COLO829 (cell line): ENCODE measurements around the gene GLB1L.

Experiments
- DNase-seq: peaks from one replicate; pipeline ENCODE4 v3.0.0; 2012; ENCODE audit warnings: low spot score

The GLB1L gene

GRCh38 chr2:219221957-219222518, 23.2 kb downstream of the GLB1L start:
- no peak for DNase-seq

- DNase-seq: no peak
Observed at GRCh38 chr2:219220652-219221402, 24.4 kb downstream of the GLB1L start.

- no peak for DNase-seq
Observed at GRCh38 chr2:219219784-219220532, 25.3 kb downstream of the GLB1L start.

GRCh38 chr2:219218732-219219701, 26.2 kb downstream of the GLB1L start, which contains the start of gene ABCB6:
TSS of gene ABCB6 (minus strand) at chr2:219218958. CDS start at chr2:219218673, 285 bp downstream.
- peak; percentile 94 for DNase-seq

GRCh38 chr2:219218217-219218731, 27.0 kb downstream of the GLB1L start:
- peak; percentile 55 for DNase-seq

GRCh38 chr2:219216535-219216915, 28.7 kb downstream of the GLB1L start:
- DNase-seq: no peak

- DNase-seq: no peak
Observed at GRCh38 chr2:219215871-219216534, 29.2 kb downstream of the GLB1L start.

GRCh38 chr2:219214786-219215185, 30.5 kb downstream of the GLB1L start:
- no peak for DNase-seq

GRCh38 chr2:219214141-219214540, 31.1 kb downstream of the GLB1L start:
- DNase-seq: no peak

- no peak for DNase-seq
Observed at GRCh38 chr2:219213486-219214071, 31.7 kb downstream of the GLB1L start.

- DNase-seq: no peak
Observed at GRCh38 chr2:219213026-219213415, 32.2 kb downstream of the GLB1L start.

GRCh38 chr2:219210886-219211362, 34.3 kb downstream of the GLB1L start:
- DNase-seq: no peak

GRCh38 chr2:219210196-219210885, 34.9 kb downstream of the GLB1L start:
- no peak for DNase-seq

- DNase-seq: no peak
Observed at GRCh38 chr2:219209236-219210195, 35.7 kb downstream of the GLB1L start.

GRCh38 chr2:219207884-219208740, 37.1 kb downstream of the GLB1L start:
- no peak for DNase-seq

GRCh38 chr2:219207134-219207883, 37.9 kb downstream of the GLB1L start:
- DNase-seq: no peak
